ENCODE results near the gene ST3GAL2.

DNA sequence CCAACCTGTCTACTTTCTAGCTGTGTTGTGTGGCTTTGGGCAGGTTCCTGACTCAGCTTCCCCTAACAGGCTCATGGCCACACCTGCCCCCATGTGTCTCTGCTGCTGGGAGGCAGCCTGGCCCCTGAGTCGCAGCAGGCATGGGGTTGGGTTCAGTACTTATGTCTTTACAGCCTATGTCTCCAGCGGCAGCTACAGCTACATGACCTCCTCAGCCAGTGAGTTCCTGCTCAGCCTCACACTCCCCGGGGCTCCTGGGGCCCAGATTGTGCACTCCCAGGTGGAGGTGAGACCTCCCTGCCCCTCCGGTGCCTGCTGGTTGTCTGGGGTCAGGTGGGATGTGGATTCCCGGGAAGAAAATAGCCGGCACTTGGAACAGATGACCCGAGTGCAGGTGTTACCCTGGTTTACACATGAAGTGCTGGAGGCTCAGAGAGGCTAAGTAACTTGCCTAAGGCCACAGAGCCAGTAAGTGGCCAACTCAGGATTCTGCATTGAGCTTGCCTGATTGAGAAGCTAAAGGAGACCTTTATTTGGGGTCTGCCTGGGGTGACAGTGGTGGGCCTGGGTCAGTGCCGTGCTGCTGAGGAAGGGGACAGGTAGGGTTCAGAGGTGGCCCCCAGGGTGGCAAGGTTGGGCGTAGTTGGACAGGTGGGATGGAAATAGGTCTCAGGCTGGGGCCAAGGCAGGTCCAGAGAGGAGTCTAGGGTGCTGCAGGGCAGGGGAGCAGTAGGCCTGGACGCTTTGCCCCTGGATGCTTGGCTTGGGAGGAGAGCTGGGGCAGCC lies 31.4 kb upstream of the ST3GAL2 start:
- no peak for TF ChIP-seq POLR2A (IDR thresholded peaks at IDR 0.05)
- no peak for TF ChIP-seq CTCF (IDR thresholded peaks at IDR 0.05)
